ENCODE results near the gene USP17L27. TPM values are rescaled to one million over a fixed set of nuclear protein-coding genes. Genes with fewer than 3 reads are reported as not detected.

The USP17L27 gene, protein sequence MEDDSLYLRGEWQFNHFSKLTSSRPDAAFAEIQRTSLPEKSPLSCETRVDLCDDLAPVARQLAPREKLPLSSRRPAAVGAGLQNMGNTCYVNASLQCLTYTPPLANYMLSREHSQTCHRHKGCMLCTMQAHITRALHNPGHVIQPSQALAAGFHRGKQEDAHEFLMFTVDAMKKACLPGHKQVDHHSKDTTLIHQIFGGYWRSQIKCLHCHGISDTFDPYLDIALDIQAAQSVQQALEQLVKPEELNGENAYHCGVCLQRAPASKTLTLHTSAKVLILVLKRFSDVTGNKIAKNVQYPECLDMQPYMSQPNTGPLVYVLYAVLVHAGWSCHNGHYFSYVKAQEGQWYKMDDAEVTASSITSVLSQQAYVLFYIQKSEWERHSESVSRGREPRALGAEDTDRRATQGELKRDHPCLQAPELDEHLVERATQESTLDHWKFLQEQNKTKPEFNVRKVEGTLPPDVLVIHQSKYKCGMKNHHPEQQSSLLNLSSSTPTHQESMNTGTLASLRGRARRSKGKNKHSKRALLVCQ
- total RNA-seq: not detected in 2 replicates

GRCh38 chr4:9343848-9344247 lies at the start of gene USP17L27:
Gene USP17L27, plus strand, starts transcription at chr4:9344148. Its CDS starts 0 bp downstream, at chr4:9344148.

GRCh38 chr4:9324865-9325264 lies 19.1 kb upstream of the USP17L27 start, which contains the start of gene USP17L24:
Gene USP17L24, plus strand, starts transcription at chr4:9325165. Its CDS starts 0 bp downstream, at chr4:9325165.

GRCh38 chr4:9329611-9330010 lies 14.3 kb upstream of the USP17L27 start, which contains the start of gene USP17L25:
Gene USP17L25, plus strand, starts transcription at chr4:9329911. Its CDS starts 0 bp downstream, at chr4:9329911.

GRCh38 chr4:9334358-9334757 lies 9.6 kb upstream of the USP17L27 start, which contains the start of gene USP17L26:
Gene USP17L26, plus strand, starts transcription at chr4:9334658. Its CDS starts 0 bp downstream, at chr4:9334658.

GRCh38 chr4:9339103-9339502 lies 4.8 kb upstream of the USP17L27 start, which contains the start of gene USP17L5:
Gene USP17L5, plus strand, starts transcription at chr4:9339403. Its CDS starts 0 bp downstream, at chr4:9339403.

GRCh38 chr4:9348593-9348992 lies 4.6 kb downstream of the USP17L27 start, which contains the start of gene USP17L28:
Gene USP17L28, plus strand, starts transcription at chr4:9348893. Its CDS starts 0 bp downstream, at chr4:9348893.

GRCh38 chr4:9353338-9353737 lies 9.4 kb downstream of the USP17L27 start, which contains the start of gene USP17L29:
Gene USP17L29, plus strand, starts transcription at chr4:9353638. Its CDS starts 0 bp downstream, at chr4:9353638.

DNA sequence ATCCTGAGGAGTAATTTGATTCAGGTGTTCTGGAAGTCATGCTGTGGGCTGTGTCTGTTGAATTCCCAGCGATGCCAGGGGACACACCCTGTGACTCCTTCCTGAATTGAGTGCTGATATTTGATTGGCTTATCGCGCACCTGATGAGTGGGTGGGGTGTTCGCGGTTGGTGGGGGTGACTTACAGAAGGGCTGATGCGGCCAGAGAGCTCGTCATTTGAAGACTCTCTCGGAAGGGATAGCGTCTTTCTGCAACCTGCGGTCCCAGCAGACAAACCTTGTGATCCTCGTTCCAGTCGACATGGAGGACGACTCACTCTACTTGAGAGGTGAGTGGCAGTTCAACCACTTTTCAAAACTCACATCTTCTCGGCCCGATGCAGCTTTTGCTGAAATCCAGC lies 18.9 kb downstream of the USP17L27 start, which contains the start of gene USP17L30:
TSS of gene USP17L30 (plus strand) at position 301 of the 400 bp plus-strand sequence. CDS start at position 301, 0 bp downstream.

Other genes with a start within 250 kb of the USP17L27 start
- not detected in 2 replicates for gene FAM90A26, start 173.7 kb upstream of the USP17L27 start, total RNA-seq
- not detected in 2 replicates for gene USP17L10, start 133.5 kb upstream of the USP17L27 start, total RNA-seq
- gene USP17L11, start 128.7 kb upstream of the USP17L27 start, total RNA-seq: not detected in 2 replicates
- gene USP17L12, start 124.0 kb upstream of the USP17L27 start, total RNA-seq: not detected in 2 replicates
- not detected in 2 replicates for gene USP17L13, start 119.3 kb upstream of the USP17L27 start, total RNA-seq
- gene USP17L15, start 109.8 kb upstream of the USP17L27 start, total RNA-seq: not detected in 2 replicates
- not detected in 2 replicates for gene USP17L17, start 100.3 kb upstream of the USP17L27 start, total RNA-seq
- gene USP17L18, start 95.5 kb upstream of the USP17L27 start, total RNA-seq: not detected in 2 replicates
- not detected in 2 replicates for gene USP17L19, start 90.8 kb upstream of the USP17L27 start, total RNA-seq
- not detected in 2 replicates for gene USP17L20, start 86.0 kb upstream of the USP17L27 start, total RNA-seq
- not detected in 2 replicates for gene USP17L21, start 81.3 kb upstream of the USP17L27 start, total RNA-seq
- not detected in 2 replicates for gene USP17L22, start 76.5 kb upstream of the USP17L27 start, total RNA-seq
- gene USP17L24, start 19.0 kb upstream of the USP17L27 start, total RNA-seq: not detected in 2 replicates
- gene USP17L25, start 14.2 kb upstream of the USP17L27 start, total RNA-seq: not detected in 2 replicates
- not detected in 2 replicates for gene USP17L26, start 9.5 kb upstream of the USP17L27 start, total RNA-seq
- not detected in 2 replicates for gene USP17L5, start 4.7 kb upstream of the USP17L27 start, total RNA-seq
- not detected in 2 replicates for gene USP17L28, start 4.7 kb downstream of the USP17L27 start, total RNA-seq
- not detected in 2 replicates for gene USP17L29, start 9.5 kb downstream of the USP17L27 start, total RNA-seq
- not detected in 2 replicates for gene USP17L30, start 19.0 kb downstream of the USP17L27 start, total RNA-seq
- gene DEFB131A, start 100.3 kb downstream of the USP17L27 start, total RNA-seq: not detected in 2 replicates

Data from epithelial cell of umbilical artery (primary cell).